OCI-LY1 (cell line): ENCODE data around the gene EFCAB5.

ENCODE experiments used
- H2AFZ ChIP-seq: fragments of 200-600 bp; sonication (generic), shearing (Covaris generic); 2 replicates; pipeline ENCODE4 v1.6.0; 2014; ENCODE audit warnings: antibody characterized with exemption, mild to moderate bottlenecking, low read length
- H3F3A ChIP-seq: fragments of 200-600 bp; sonication (generic), shearing (Covaris generic); 2 replicates; pipeline ENCODE4 v1.6.0; 2014; ENCODE audit warnings: mild to moderate bottlenecking, antibody characterized with exemption, low read length, moderate library complexity; ENCODE audit not compliant: insufficient read depth
- H3K27ac ChIP-seq: fragments of 200-600 bp; sonication (generic); 2 replicates; pipeline ENCODE4 v1.5.1; 2014; ENCODE audit warnings: low read length, mixed run types, mild to moderate bottlenecking, low read depth; ENCODE audit not compliant: poor library complexity, severe bottlenecking
- H3K27me3 ChIP-seq: fragments of 200-600 bp; sonication (generic); 2 replicates; pipeline ENCODE4 v1.6.0; 2014; ENCODE audit warnings: antibody characterized with exemption, mild to moderate bottlenecking, low read length, moderate library complexity; ENCODE audit not compliant: insufficient read depth
- H3K36me3 ChIP-seq: fragments of 200-600 bp; sonication (generic); 2 replicates; pipeline ENCODE4 v1.6.1; 2014; ENCODE audit warnings: mild to moderate bottlenecking, antibody characterized with exemption, low read length, moderate library complexity, mixed read lengths; ENCODE audit not compliant: insufficient read depth
- H3K4me1 ChIP-seq: fragments of 200-600 bp; sonication (generic); 2 replicates; pipeline ENCODE4 v1.5.1; 2014; ENCODE audit warnings: mild to moderate bottlenecking, low read length, moderate library complexity; ENCODE audit not compliant: insufficient read depth, severe bottlenecking
- H3K4me2 ChIP-seq: fragments of 200-600 bp; sonication (generic), shearing (Covaris generic); 2 replicates; pipeline ENCODE4 v1.6.1; 2014; ENCODE audit warnings: low read length
- H3K4me3 ChIP-seq: fragments of 200-600 bp; sonication (generic); 2 replicates; pipeline ENCODE4 v1.5.1; 2014; ENCODE audit warnings: low read length, low read depth, mild to moderate bottlenecking, mixed read lengths; ENCODE audit not compliant: poor library complexity, severe bottlenecking
- H3K79me2 ChIP-seq: fragments of 200-600 bp; shearing (Covaris generic); 2 replicates; pipeline ENCODE4 v1.6.1; 2016; ENCODE audit warnings: mixed run types, low read length, mixed read lengths; ENCODE audit not compliant: insufficient read depth
- H3K9ac ChIP-seq: fragments of 200-600 bp; sonication (generic), shearing (Covaris generic); 2 replicates; pipeline ENCODE4 v1.6.1; 2014; ENCODE audit warnings: mild to moderate bottlenecking, low read length, mixed read lengths
- H3K9me2 ChIP-seq: fragments of 200-600 bp; sonication (generic), shearing (Covaris generic); 2 replicates; pipeline ENCODE4 v1.6.1; 2014; ENCODE audit warnings: low read depth, mild to moderate bottlenecking, low read length, mixed read lengths
- H3K9me3 ChIP-seq: fragments of 200-600 bp; shearing (Covaris generic); 2 replicates; pipeline ENCODE4 v1.6.1; 2014; ENCODE audit warnings: low read length, mixed read lengths
- H4K20me1 ChIP-seq: fragments of 200-600 bp; sonication (generic), shearing (Covaris generic); 2 replicates; pipeline ENCODE4 v1.6.0; 2016; ENCODE audit warnings: mild to moderate bottlenecking, low read length; ENCODE audit not compliant: insufficient read depth
- CTCF ChIP-seq: fragments of 200-600 bp; sonication (generic), shearing (Covaris generic); IDR thresholded peaks from 2 replicates; pipeline ENCODE4 v1.5.1; 2017; ENCODE audit warnings: mild to moderate bottlenecking, antibody characterized with exemption, low read length, moderate library complexity, mixed read lengths
- EZH2 ChIP-seq: fragments of 200-600 bp; sonication (generic), shearing (Covaris generic); IDR thresholded peaks from 2 replicates; pipeline ENCODE4 v1.8.0; 2017; ENCODE audit warnings: borderline replicate concordance, mixed run types, mild to moderate bottlenecking, antibody characterized with exemption, low read length, moderate library complexity, mixed read lengths

EFCAB5 gene

DNA sequence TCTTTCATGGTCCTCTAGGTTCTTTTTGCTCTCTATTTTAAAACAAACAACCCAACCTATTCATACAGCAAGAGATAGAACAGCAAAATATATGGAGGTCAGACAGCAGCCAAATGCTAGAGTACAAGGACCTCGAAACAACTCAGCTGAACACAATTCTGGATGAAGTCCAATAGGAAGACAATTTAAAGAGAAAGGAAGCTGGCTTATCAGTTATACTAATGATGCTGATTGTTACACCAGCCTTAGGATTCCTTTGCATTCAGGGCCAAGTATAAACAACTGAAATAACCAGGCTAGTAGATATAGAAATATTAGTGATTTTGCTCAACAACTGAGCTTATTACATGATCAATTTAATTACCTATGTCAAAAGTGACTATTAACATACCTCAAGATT, 13.9 kb upstream of the EFCAB5 start:
- Histone ChIP-seq H2AFZ (no peak overlapping the region), H3K4me2 (peak overlapping the region; percentile 77), H3K4me1 (peaks cover 66% of the 10 kb centered on the region), H3K27ac (no peak overlapping the region), H3K4me3 (peak overlapping the region; percentile 76), H3K9me3 (no peaks in the 10 kb centered on the region), H3F3A (no peaks in the 10 kb centered on the region), H3K36me3 (peaks cover 23% of the 10 kb centered on the region; the same call in 1 of the 2 replicates), H3K9ac (peak overlapping the region; percentile 95), H3K9me2 (no peaks in the 10 kb centered on the region), H3K79me2 (peaks cover 69% of the 10 kb centered on the region), H4K20me1 (no peaks in the 10 kb centered on the region), H3K27me3 (no peaks in the 10 kb centered on the region)
- no peak for TF ChIP-seq EZH2
- no peak for TF ChIP-seq CTCF

- peak overlapping the region; percentile 95 for H3K9ac ChIP-seq
- H3K4me1 ChIP-seq: peaks cover 58% of the 10 kb centered on the region
- H3K27me3 ChIP-seq: no peaks in the 10 kb centered on the region
- no peaks in the 10 kb centered on the region for H3K9me3 ChIP-seq
- H3K36me3 ChIP-seq: peaks cover 18% of the 10 kb centered on the region; the same call in 1 of the 2 replicates
- H3K9me2 ChIP-seq: no peaks in the 10 kb centered on the region
- H3K27ac ChIP-seq: peak overlapping the region; percentile 93
- H3K4me3 ChIP-seq: peak overlapping the region; percentile 76
- no peak for TF ChIP-seq CTCF
- TF ChIP-seq EZH2: no peak
- H3K79me2 ChIP-seq: peaks cover 54% of the 10 kb centered on the region
- no peak overlapping the region for H2AFZ ChIP-seq
- peak overlapping the region; percentile 77 for H3K4me2 ChIP-seq
- no peaks in the 10 kb centered on the region for H4K20me1 ChIP-seq
- H3F3A ChIP-seq: no peaks in the 10 kb centered on the region
Measured at GRCh38 chr17:29929006-29929532, 12.4 kb upstream of the EFCAB5 start.

GRCh38 chr17:29929533-29930408, 11.7 kb upstream of the EFCAB5 start, which contains the start of gene SSH2:
Gene SSH2, minus strand, starts transcription at chr17:29930228. Its CDS starts 228 bp downstream, at chr17:29930000.
- TF ChIP-seq EZH2 (no peak), CTCF (no peak)

More at GRCh38 chr17:29929533-29930408, 11.7 kb upstream of the EFCAB5 start, which contains the start of gene SSH2:
- Histone ChIP-seq H3K36me3 (peaks cover 11% of the 10 kb centered on the region; the same call in 1 of the 2 replicates), H3F3A (no peaks in the 10 kb centered on the region), H3K27me3 (no peaks in the 10 kb centered on the region), H3K79me2 (peaks cover 47% of the 10 kb centered on the region), H3K4me2 (peak within 1 kb of the TSS; percentile 82), H3K9ac (peak within 1 kb of the TSS; percentile 95), H3K4me3 (peak within 1 kb of the TSS; percentile 76), H3K9me2 (no peaks in the 10 kb centered on the region), H2AFZ (no peak within 1 kb of the TSS), H4K20me1 (no peaks in the 10 kb centered on the region), H3K4me1 (peaks cover 51% of the 10 kb centered on the region), H3K27ac (peak within 1 kb of the TSS; percentile 93), H3K9me3 (no peaks in the 10 kb centered on the region)
